Erythroblast (primary cell): ENCODE data around the gene CTIF.

Experiments used
- GATA1 ChIP-seq: IDR thresholded peaks from 2 replicates; pipeline ENCODE4 v1.6.1; 2011; ENCODE audit warnings: low read depth, mild to moderate bottlenecking, control low read depth, low read length, moderate library complexity
- POLR2A ChIP-seq: IDR thresholded peaks from 2 replicates; pipeline ENCODE4 v1.6.1; 2011; ENCODE audit warnings: mild to moderate bottlenecking, low read length

DNA sequence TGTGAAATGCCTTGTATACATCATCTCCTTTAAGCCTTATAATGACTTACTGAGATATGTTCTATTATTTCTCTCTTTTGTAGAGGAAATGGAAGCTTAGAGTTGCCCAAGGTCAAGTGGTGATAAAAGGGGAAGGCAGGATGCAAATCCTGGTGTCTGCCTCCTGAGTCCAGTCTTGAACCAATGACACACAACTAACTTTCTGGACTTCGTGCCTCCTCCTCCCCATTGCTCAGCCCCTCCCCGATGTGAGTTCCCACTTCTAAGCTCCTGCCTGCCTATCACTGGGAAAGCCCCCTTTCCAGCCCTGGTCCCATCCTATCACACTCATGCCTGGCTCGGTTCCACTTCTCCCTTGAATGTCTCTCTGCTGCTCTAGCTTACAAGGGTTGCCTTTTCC lies 6.9 kb upstream of the CTIF start:
- no peak for TF ChIP-seq POLR2A
- no peak for TF ChIP-seq GATA1
